ENCODE measurements around the gene SPACA4.

The SPACA4 gene

GRCh38 chr19:48598996-48599700 lies 7.4 kb upstream of the SPACA4 start:
- DNase-seq = no peak

DNA sequence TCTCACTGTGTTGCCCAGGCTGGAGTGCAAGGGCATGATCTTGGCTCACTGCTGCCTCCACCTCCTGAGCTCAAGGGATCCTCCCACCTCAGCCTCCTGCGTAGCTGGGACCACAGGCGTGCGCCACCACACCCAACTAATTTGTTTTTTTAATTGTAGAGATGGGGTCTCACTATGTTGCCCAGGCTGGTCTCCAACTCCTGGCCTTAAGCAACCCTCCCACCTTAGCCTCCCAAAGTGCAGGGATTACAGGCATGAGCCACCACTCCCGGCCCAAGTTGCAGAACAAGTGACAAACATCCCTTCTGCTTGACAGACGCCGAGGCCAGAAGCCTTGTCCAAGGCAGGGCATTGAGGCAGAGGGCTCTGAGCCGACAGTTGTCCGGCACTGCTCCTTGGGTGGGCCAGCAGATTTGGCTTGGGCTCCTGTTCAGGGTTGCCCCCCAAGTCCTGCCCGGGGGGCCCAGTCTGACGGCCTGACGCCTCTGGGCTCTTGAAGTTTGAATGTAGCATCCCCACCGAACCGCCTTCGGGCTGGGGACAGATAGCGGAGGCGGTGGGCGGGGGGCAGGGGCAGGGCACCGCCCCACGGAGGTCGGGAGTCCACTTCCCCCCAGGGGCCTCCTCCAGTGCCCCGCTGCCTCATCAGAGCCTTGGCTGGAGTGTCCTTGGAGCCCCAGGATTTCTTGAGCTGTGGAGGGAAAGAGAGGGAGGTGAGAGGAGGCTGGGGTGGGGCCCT lies 5.7 kb upstream of the SPACA4 start:
- no peak for DNase-seq

DNA sequence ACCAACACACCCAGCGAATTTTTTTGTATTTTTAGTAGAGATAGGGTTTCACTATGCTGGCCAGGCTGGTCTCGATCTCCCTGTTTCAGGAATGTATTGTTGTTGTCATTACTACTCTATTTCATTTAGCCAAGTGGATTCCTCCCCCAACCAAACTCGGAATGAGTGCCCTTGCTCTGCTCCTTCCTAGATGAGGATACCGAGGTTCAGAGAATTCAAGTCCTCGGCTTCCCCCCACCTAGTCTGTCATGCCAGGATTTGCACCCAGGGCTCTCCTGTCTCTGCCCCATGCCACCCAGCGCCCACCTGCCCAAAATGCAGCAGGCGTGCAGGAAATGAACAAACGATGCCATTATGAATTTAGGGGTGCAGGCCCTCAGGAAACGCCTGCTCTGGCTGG lies 3.5 kb upstream of the SPACA4 start:
- no peak for DNase-seq

- no peak for DNase-seq
Measured at GRCh38 chr19:48603449-48603848, 3.1 kb upstream of the SPACA4 start.

DNA sequence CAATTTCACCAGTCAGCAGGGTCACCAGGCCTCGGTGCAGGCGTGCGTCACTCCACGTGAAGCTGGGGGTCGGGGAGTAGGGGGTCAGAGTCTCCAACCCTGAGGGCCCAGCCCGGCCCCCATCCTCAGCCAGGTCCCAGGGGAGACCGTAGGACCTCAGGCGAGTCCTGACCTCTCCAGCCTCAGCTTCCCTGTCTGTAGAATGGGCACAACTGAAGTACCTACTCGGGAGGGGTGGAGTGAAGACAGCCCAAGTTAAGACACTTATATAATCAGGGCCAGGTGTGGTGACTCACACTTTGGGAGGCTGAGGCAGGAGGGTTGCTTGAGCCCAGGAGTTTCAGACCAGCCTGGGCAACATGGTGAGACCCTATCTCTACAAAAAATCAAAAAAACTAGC lies 2.7 kb upstream of the SPACA4 start:
- no peak for DNase-seq

DNA sequence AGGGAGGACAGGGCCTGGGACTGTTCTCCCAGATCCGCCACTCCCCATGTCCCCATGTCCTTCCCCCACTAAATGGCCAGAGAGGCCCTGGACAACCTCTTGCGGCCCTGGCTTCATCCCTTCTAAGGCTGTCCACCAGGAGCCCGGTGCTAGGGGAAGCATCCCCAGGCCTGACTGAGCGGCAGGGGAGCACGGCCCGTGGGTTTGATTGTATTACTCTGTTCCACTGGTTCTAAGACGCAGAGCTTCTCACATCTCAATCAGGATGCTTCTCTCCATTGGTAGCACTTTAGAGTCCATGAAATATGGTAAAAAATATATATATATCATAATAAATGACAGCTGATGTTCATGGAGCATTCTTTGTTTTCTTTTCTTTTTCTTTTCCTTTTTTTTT lies 815 bp downstream of the SPACA4 start:
- DNase-seq = no peak

GRCh38 chr19:48608798-48609263 lies 2.3 kb downstream of the SPACA4 start:
- DNase-seq = peak; percentile 42

DNA sequence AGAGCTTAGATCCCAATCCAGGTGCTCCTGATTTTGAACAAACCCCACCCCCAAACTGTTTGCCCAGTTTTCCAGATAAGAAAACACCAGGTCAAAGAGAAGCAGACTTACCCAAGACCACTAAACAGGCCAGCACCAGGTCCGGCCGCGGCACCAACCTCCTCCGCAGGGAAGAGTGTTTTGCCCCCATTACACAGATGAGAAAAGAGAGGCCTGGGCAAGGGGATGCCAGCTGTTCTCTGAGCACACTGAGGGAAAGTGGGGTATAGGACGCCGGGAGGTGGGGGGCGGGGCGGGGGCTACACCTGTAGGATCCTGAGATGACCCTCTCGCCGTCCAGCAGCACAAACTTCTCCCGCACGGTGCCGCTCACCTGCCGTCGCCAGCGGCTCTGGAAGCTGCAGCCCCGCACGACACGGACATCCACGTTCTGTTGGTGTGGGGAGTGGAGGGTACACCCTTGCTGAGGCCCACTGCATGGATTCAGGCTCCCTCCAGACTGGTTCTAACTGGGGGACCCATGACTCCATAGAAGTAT lies 3.1 kb downstream of the SPACA4 start:
- DNase-seq = no peak

DNA sequence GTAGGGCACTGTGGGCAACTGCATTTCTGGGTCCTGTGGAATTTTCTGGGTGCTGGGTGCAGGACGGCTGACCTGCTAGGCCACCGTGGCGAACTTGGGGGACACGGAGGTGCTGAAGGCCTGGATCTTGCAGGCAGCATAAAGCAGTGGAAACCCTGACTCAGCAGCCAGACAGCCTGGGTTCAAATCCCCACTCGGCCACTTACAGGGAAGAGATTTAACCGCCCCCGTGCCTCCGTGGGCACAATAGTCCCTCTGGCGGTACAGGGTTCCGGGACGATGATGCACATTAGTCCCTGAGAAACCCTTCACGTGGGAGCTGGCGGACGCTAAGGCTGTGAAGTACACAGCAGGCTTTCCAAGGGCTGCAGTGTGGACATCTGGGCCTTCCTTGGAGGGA lies 5.3 kb downstream of the SPACA4 start:
- DNase-seq = no peak

GRCh38 chr19:48613024-48613851 lies 6.7 kb downstream of the SPACA4 start:
- no peak for DNase-seq

DNA sequence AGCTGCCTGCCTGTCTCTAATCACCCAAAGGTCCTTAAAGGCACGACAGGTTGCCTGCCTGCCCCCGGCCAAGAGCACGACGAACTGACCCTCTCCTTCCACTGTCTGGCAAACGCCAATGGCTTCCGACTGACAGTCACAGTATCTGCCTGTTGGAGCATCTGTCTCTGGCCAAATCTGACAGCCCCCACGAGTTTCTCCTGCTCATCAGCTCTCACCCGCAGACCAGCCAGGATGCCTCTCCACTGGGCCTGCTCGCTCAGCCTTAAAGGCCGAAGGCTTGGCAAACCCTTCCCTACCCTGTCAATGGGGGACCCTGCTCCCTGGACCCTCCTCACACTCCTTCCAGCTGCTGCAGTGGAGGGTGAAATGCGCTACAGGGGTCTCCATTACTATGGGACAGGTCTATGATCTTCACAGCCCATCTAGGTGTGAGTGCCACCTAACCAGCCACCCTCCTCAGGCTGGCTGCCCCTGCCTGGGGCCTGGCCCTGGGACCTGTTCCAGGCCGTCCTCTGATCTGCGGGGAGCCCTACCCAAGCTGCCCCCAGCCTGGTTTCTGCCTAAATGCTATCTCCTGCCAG lies 7.4 kb downstream of the SPACA4 start:
- no peak for DNase-seq

DNA sequence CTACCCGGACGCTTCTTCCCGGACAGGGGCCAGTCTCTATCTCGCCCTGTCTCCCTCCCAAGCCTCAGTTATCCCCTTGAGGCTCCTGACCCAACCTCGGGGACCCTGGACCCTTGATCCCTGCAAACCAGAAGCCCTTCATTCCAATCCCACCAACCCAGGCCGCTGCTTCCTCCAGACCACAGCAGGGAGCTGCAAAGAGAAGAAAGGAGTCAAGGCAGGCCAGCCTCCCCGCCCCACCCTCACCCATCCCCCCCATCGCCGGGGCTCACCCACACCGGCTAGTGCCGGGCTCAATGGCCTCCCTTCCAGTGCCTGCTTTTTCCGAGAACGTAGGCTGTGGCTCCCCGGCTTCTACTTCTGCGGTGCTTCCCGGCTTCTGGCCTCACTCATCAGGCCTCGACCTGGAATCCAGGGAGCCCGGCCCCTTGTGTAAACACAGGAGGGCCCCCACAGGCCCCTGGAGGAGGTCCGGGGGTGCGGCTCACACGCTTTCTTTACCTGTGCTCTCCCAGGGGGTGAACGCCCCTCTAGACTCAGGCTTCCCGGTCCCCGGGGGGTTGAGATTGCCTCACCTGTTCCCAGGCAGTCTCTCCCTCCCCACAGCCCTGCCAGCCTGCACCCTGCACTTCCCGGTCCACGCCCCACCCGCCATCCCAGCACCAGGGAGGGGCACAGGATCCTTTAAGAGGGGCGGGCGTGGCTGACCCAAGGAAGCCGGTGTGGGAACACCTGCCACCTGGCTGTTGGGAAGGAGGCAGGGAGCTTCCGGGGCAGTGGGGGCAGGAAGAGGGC lies 8.1 kb downstream of the SPACA4 start, which contains the start of gene FAM83E:
Gene FAM83E, minus strand, starts transcription at position 641 of the 795 bp plus-strand sequence. CDS start 1,704 bp downstream, outside the sequence.
- no peak for DNase-seq

- DNase-seq = no peak
Measured at GRCh38 chr19:48615231-48616040, 8.9 kb downstream of the SPACA4 start.

DNA sequence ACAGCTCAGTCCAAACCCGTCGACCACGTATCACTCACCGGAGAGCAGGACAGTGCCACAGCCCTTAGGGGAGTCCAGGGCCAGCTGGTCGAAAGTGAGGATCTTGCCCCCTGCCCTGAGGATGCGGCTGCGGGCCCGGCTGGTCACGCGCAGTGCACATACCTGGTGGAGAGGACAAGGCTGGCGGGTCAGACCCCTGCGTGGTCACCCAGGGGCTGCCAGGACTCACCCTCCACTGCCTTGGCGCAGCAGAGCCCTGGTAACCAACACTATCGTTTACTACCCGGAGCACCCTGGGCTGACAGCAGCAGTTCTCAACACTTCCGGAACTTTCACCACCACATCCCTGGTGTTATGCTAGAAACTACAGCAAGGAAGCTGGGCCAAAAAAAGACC lies 9.5 kb downstream of the SPACA4 start:
- DNase-seq = no peak

DNA sequence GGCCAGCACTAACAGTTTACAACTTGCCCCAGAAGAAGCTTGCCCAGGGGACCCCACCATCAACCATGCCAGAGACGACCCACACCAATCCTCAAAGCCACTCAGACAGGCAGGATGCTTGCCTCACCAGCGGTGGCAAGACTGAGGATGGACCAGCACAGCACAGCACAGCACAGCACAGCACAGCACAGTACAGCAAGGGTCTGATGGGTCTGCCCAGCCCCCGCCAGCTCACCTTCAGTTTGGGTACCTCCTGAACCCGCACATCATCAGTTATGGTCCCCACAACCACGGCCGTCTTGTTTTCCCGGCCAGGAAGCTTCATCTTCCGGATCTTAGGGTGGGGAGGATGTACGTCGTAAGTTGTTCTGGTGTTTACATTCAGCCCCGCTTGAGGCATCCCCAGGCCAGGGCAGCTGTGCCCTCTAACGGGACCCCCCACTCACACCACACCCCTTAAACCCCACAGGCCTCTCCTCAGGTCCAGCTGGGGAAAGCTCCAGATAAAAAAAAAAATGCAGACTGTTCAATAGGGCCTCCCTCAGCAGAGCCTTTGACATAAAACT lies 10.0 kb downstream of the SPACA4 start:
- DNase-seq = no peak

DNA sequence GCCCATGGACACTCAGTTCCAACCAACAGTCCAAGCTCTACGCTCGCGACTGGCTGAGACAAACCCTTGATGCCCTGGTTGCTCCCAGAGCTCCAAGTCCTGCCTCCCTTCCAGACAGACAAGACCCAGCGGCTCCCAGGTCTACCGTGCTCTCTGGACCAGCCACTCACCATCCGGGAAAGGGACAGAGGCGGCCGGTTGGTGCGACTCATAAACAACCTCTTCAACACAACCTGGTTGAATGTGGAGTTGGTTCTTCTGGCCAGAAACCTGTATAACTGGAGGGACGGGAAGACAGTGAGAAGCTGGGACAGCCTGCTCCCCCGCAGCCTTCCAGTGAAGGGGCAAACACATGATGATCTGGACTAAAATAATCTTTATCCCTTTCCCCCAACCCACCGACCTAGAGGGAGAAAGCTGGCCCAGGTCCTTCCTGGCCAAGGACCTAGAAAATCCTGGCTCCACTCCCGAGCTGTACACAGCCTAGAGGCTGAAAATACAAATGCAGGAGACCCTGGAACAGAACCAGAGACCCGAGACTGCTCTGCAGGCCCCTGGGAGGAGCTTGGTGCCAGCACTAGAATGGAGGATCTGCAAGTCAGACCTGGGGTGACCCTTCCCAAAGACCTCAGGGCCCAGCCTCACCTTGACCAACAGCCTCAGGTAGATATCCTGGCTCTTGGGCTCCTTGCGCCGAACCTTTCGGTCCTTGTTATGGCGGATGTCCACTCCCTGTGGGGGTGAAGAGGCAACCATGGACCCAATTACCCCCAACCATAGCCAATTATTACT lies 10.8 kb downstream of the SPACA4 start:
- DNase-seq = no peak

DNA sequence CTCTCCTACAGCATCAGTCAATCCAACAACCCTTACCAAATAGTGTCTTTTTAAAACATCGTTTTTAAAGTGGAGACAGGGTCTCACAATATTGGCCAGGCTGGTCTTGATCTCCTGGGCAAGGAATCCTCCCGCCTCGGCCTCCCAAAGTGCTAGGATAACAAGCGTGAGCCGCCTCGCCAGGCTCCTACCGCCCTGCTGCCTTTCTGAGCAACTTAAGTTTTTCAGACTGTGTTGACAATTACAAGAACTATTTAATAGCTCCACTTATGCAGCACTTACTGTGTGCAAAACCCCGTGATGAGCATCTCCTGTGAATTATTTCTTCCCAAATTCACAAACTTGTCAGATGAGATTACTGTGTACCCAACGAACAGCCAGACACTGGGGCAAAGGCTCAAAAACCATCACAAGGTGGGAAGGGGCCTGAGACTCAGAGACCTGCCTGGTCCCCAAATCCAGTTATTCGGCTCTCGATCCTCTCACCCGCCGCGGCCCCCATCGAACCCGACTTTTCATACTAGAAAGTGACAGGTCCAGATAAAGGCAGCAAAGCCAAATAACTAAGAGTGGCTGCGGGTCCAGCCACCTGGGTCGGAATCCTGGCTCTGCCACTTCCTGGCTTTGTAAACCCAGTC lies 11.9 kb downstream of the SPACA4 start:
- no peak for DNase-seq

GRCh38 chr19:48618916-48619691 lies 12.6 kb downstream of the SPACA4 start, which contains the start of the genes RPL18 and SPHK2:
Gene RPL18, minus strand, starts transcription at chr19:48619178. Its CDS starts 35 bp downstream, at chr19:48619143.
Gene SPHK2, plus strand, starts transcription at chr19:48619506. Its CDS starts 1,009 bp downstream, at chr19:48620515.
- peak; percentile 95 for DNase-seq

All from central memory CD4-positive, alpha-beta T cell (primary cell).